H1 (cell line): ENCODE results near the gene SEC61B. TPM values are rescaled to one million over a fixed set of nuclear protein-coding genes. Genes with fewer than 3 reads are reported as not detected.
A peak's percentile ranks its signal among the peaks of the same experiment; 100 is the strongest.

ENCODE experiments used
- CTCF ChIA-PET: fragments of 300-600 bp; sonication (Branson Sonifier 250); formaldehyde crosslinking; loops from one replicate; lab custom pipeline; 2021; ENCODE audit not compliant: partially characterized antibody; lab: Charles Lee
- POLR2A ChIA-PET: fragments of 300-600 bp; sonication (Branson Sonifier 250); formaldehyde crosslinking; loops from one replicate; lab custom pipeline; 2021; ENCODE audit warnings: inconsistent platforms; ENCODE audit not compliant: partially characterized antibody; lab: Charles Lee
- DNase-seq, 2 experiments: peaks; one replicate each; pipeline versions ENCODE4 v3.0.0 to v3.0.0-alpha.2; 2010 to 2022; ENCODE audit warnings: low spot score in 2 of 2, low read depth in 1 of 2, mixed read lengths in 1 of 2
- FAIRE-seq: peaks from 2 replicates; lab custom pipeline; 2011; peaks lifted over from hg19 to GRCh38; lab: Jason Lieb, UNC
- H2AFZ ChIP-seq: 2 replicates; pipeline ENCODE4 v1.8.1; 2012; ENCODE audit warnings: low read length, inconsistent platforms
- H2AK5ac ChIP-seq: 2 replicates; pipeline ENCODE4 v1.6.1; 2013; ENCODE audit warnings: low read depth, low read length
- H2BK120ac ChIP-seq: replicated peaks from 2 replicates; pipeline ENCODE3; 2013; ENCODE audit warnings: low read depth, low read length, inconsistent platforms
- H2BK12ac ChIP-seq: 2 replicates; pipeline ENCODE4 v1.6.1; 2013; ENCODE audit warnings: low read depth, low read length
- H2BK15ac ChIP-seq: 2 replicates; pipeline ENCODE4 v1.6.1; 2013; ENCODE audit warnings: low read length
- H2BK20ac ChIP-seq: 2 replicates; pipeline ENCODE4 v1.6.1; 2013; ENCODE audit warnings: low read length
- H2BK5ac ChIP-seq: 2 replicates; pipeline ENCODE4 v1.6.1; 2013; ENCODE audit warnings: low read depth, low read length
- H3K14ac ChIP-seq: 2 replicates; pipeline ENCODE4 v1.6.1; 2013; ENCODE audit warnings: inconsistent platforms; ENCODE audit not compliant: insufficient read length
- H3K18ac ChIP-seq: 2 replicates; pipeline ENCODE4 v1.6.1; 2013; ENCODE audit warnings: low read length; ENCODE audit errors: extremely low read depth
- H3K23ac ChIP-seq: 2 replicates; pipeline ENCODE4 v1.6.1; 2013; ENCODE audit warnings: inconsistent platforms; ENCODE audit not compliant: insufficient read length
- H3K23me2 ChIP-seq: 2 replicates; pipeline ENCODE4 v1.6.1; 2013; ENCODE audit warnings: low read depth, low read length
- H3K27ac ChIP-seq: 2 replicates; pipeline ENCODE4 v1.6.1; 2011; ENCODE audit warnings: low read depth, low read length, inconsistent platforms
- H3K27me3 ChIP-seq, 4 experiments: replicated peaks in 1 of 4; 1 replicate in 1 of 4; 2 replicates in 3 of 4; pipeline versions ENCODE4 v1.6.1 to v1.8.1; 2011 to 2013; ENCODE audit warnings: low read length in 3 of 4, mild to moderate bottlenecking in 3 of 4, inconsistent platforms in 2 of 4, mixed read lengths in 2 of 4, moderate library complexity in 1 of 4; ENCODE audit not compliant: control insufficient read depth in 3 of 4, insufficient read depth in 3 of 4; ENCODE audit errors: extremely low read depth in 1 of 4
- H3K36me3 ChIP-seq, 4 experiments: 2 replicates each; pipeline versions ENCODE4 v1.6.1 to v1.8.1; 2011 to 2013; ENCODE audit warnings: mild to moderate bottlenecking in 4 of 4, low read length in 3 of 4, moderate library complexity in 2 of 4, control low read depth in 1 of 4, inconsistent platforms in 1 of 4; ENCODE audit not compliant: insufficient read depth in 4 of 4, control insufficient read depth in 2 of 4
- H3K4ac ChIP-seq: replicated peaks from 2 replicates; pipeline ENCODE3; 2013; ENCODE audit warnings: low read length, low read depth, mixed read lengths, inconsistent platforms; ENCODE audit not compliant: insufficient read length
- H3K4me1 ChIP-seq, 4 experiments: replicated peaks in 1 of 4; 1 replicate in 1 of 4; 2 replicates in 3 of 4; pipeline versions ENCODE4 v1.6.1 to v1.8.1; 2011 to 2013; ENCODE audit warnings: low read length in 3 of 4, inconsistent platforms in 2 of 4, mixed read lengths in 1 of 4; ENCODE audit not compliant: insufficient read depth in 4 of 4, control insufficient read depth in 3 of 4
- H3K4me2 ChIP-seq, 2 experiments: 2 replicates each; pipeline versions ENCODE4 v1.6.1 to v1.8.1; 2011 to 2013; ENCODE audit warnings: low read depth in 2 of 2, low read length in 2 of 2, control low read depth in 1 of 2, inconsistent platforms in 1 of 2, mild to moderate bottlenecking in 1 of 2; ENCODE audit not compliant: insufficient read depth in 1 of 2
- H3K4me3 ChIP-seq, 4 experiments: fragments of 200-600, 300-600 bp in 1 of 4; sonication (generic), shearing (Covaris generic), sonication (Bioruptor Twin) in 1 of 4; 2 replicates each; pipeline versions ENCODE4 v1.5.1 to v1.8.1; 2011 to 2016; ENCODE audit warnings: low read length in 4 of 4, low read depth in 3 of 4, control low read depth in 2 of 4, inconsistent platforms in 2 of 4, mild to moderate bottlenecking in 2 of 4, mixed read lengths in 1 of 4, moderate library complexity in 1 of 4; ENCODE audit not compliant: insufficient read depth in 2 of 4; ENCODE audit errors: extremely low read depth in 1 of 4
- H3K56ac ChIP-seq: replicated peaks from 2 replicates; pipeline ENCODE3; 2013; ENCODE audit warnings: low read depth, mild to moderate bottlenecking, mixed read lengths, low read length, inconsistent platforms; ENCODE audit not compliant: insufficient read length
- H3K79me1 ChIP-seq: 2 replicates; pipeline ENCODE4 v1.6.1; 2013; ENCODE audit warnings: low read depth, low read length, control low read depth
- H3K79me2 ChIP-seq, 2 experiments: 2 replicates each; pipeline versions ENCODE4 v1.6.1 to v1.8.1; 2012 to 2013; ENCODE audit warnings: low read length in 2 of 2, mild to moderate bottlenecking in 2 of 2, inconsistent platforms in 1 of 2; ENCODE audit not compliant: insufficient read depth in 2 of 2, control insufficient read depth in 1 of 2
- H3K9ac ChIP-seq, 4 experiments: replicated peaks in 1 of 4; 1 replicate in 1 of 4; 2 replicates in 3 of 4; pipeline versions ENCODE4 v1.6.1 to v1.8.1; 2011 to 2013; ENCODE audit warnings: low read depth in 3 of 4, low read length in 3 of 4, control low read depth in 2 of 4, mild to moderate bottlenecking in 2 of 4, moderate library complexity in 2 of 4, inconsistent platforms in 1 of 4; ENCODE audit errors: extremely low read depth in 1 of 4
- H3K9me3 ChIP-seq, 2 experiments: 2 replicates each; pipeline versions ENCODE4 v1.6.1 to v1.8.1; 2012 to 2013; ENCODE audit warnings: mild to moderate bottlenecking in 2 of 2, moderate library complexity in 2 of 2, control low read depth in 1 of 2, inconsistent platforms in 1 of 2, low read depth in 1 of 2, low read length in 1 of 2, mixed read lengths in 1 of 2; ENCODE audit not compliant: insufficient read depth in 2 of 2
- H4K20me1 ChIP-seq, 2 experiments: replicated peaks in 1 of 2; 2 replicates each; pipeline versions ENCODE3 to v1.8.1; 2011 to 2013; ENCODE audit warnings: inconsistent platforms in 2 of 2, low read length in 2 of 2, mild to moderate bottlenecking in 1 of 2; ENCODE audit not compliant: insufficient read depth in 2 of 2, control insufficient read depth in 1 of 2
- H4K5ac ChIP-seq: 2 replicates; pipeline ENCODE4 v1.6.1; 2013; ENCODE audit warnings: low read length, low read depth, mixed read lengths, inconsistent platforms; ENCODE audit not compliant: insufficient read length
- H4K8ac ChIP-seq: 2 replicates; pipeline ENCODE4 v1.8.0; 2013; ENCODE audit warnings: mild to moderate bottlenecking, moderate library complexity, low read length, inconsistent platforms; ENCODE audit not compliant: insufficient read depth; ENCODE audit errors: extremely low read depth
- H4K91ac ChIP-seq: replicated peaks from 2 replicates; pipeline ENCODE3; 2013; ENCODE audit warnings: low read length, mixed read lengths, inconsistent platforms; ENCODE audit not compliant: insufficient read length
- EP300 ChIP-seq, 2 experiments: IDR thresholded peaks; 1 replicate in 1 of 2; 2 replicates in 1 of 2; pipeline ENCODE4 v1.6.1; 2011 to 2012; ENCODE audit warnings: low read depth in 2 of 2, low read length in 2 of 2, mild to moderate bottlenecking in 2 of 2, borderline replicate concordance in 1 of 2, inconsistent platforms in 1 of 2, moderate library complexity in 1 of 2
- NRF1 ChIP-seq: IDR thresholded peaks from 2 replicates; pipeline ENCODE4 v1.6.1; 2011; ENCODE audit warnings: mild to moderate bottlenecking, low read depth, low read length, improper control_type of control experiment
- WGBS, 2 experiments: shearing (Covaris generic) in 1 of 2; methylation state at CpG; one replicate each; pipeline versions ENCODE4 v1.1.6 to v1.1.7; 2013 to 2015; ENCODE audit warnings: low lambda C conversion rate in 2 of 2, mixed read lengths in 2 of 2, inconsistent platforms in 1 of 2, low coverage in 1 of 2, missing lambda C conversion rate in 1 of 2; ENCODE audit not compliant: insufficient replicate concordance in 2 of 2, insufficient coverage in 1 of 2, insufficient read length in 1 of 2; ENCODE audit errors: extremely low coverage in 1 of 2, missing lambda C conversion rate in 1 of 2; 5-methylcytosine and 5-hydroxymethylcytosine counted together
- polyA plus RNA-seq, 7 experiments: library from polyadenylated mRNA; depleted of rRNA in 3 of 7; stranded (reverse) in 5 of 7; unstranded in 2 of 7; fragments of >200 nt in 5 of 7; fragments of 200-250 nt in 2 of 7; gene quantifications; 1 replicate in 5 of 7; 2 replicates in 1 of 7; 4 replicates in 1 of 7; pipeline versions ENCODE4 v1.2.1 to v1.2.3, GENCODE V29; 2011 to 2013; ENCODE audit warnings: missing spikeins in 2 of 7, mixed read lengths in 2 of 7
- total RNA-seq: library from RNA; stranded (reverse); fragmentation: NEBNext Ultra II Directional; extraction: Animal tissue kit (Norgen Biotek cat#: 25700); gene quantifications from 2 replicates; pipeline ENCODE4 v1.2.1, GENCODE V29; 2021

Gene SEC61B
- total and polyA plus RNA-seq, 2 of the 8 experiments (the other 6 are each of a cell fraction or from before 2014, with no cell fraction given): 155 to 379 TPM

- ChIA-PET POLR2A (interaction anchor here (1.0 to 1.8 kb wide), 2 partner anchors 33 to 63 kb away, joined by 4 read pairs; no protein-coding TSS in a partner anchor), CTCF (interaction anchor here (1.2 to 2.6 kb wide), 5 partner anchors 12 to 79 kb away, joined by 3 to 9 read pairs (median 5); no protein-coding TSS in a partner anchor)
- WGBS, 2 experiments: 87% methylated on average over 4 of the region's 4 CpGs; no CpG with 5 or more reads in 1 of the 2 experiments
- Histone ChIP-seq H2BK15ac (no peak overlapping the region), H2AK5ac (no peak overlapping the region), H3K79me1 (peaks cover 4% of the 10 kb centered on the region; the same call in 1 of the 2 replicates), H4K91ac (no peak overlapping the region), H4K8ac (no peak overlapping the region), H2BK12ac (no peak overlapping the region), H4K20me1 (peaks cover 9 to 18% of the 10 kb centered on the region in 2 experiments), H3K4me3 (peak overlapping the region in 1 of 4 experiments; percentile 24; a peak in 3 of 8 replicates), H3K27me3 (no peaks in the 10 kb centered on the region), H2BK5ac (no peak overlapping the region), H3K4me1 (peaks cover 0 to 3% (median 2%) of the 10 kb centered on the region in 4 experiments; a peak in 4 of 7 replicates), H2BK120ac (no peak overlapping the region), H3K79me2 (peaks cover 13 to 85% of the 10 kb centered on the region in 2 experiments), H3K4ac (no peak overlapping the region), H3K56ac (no peak overlapping the region), H3K4me2 (peak overlapping the region in 1 of 2 experiments; percentile 51; a peak in 2 of 4 replicates), H2AFZ (no peak overlapping the region), H3K36me3 (peaks cover 0 to 20% (median 6%) of the 10 kb centered on the region in 4 experiments; a peak in 5 of 8 replicates), H2BK20ac (no peak overlapping the region), H3K23me2 (peaks cover 9% of the 10 kb centered on the region), H3K18ac (no peak overlapping the region), H4K5ac (no peak overlapping the region), H3K9ac (0 out of 7 replicates have a peak overlapping the region, but pooled peaks of 1 of the 4 experiments have one; percentile 28), H3K23ac (no peak overlapping the region), H3K27ac (no peak overlapping the region), H3K9me3 (no peaks in the 10 kb centered on the region), H3K14ac (no peak overlapping the region)
- no peak for TF ChIP-seq EP300 (IDR thresholded peaks at IDR 0.05; ENCODE audit: borderline replicate concordance in 1 of 2, low read depth in 2 of 2, low read length in 2 of 2)
- no peak for TF ChIP-seq NRF1
- FAIRE-seq: no peak
- DNase-seq: no peak
These were observed 2.1 kb upstream of the SEC61B start for GRCh38 chr9:99220011-99220410.
